Smooth muscle cell (in vitro differentiated cells): ENCODE measurements around the gene RUNDC1. TPM values are rescaled to one million over a fixed set of nuclear protein-coding genes. Genes with fewer than 3 reads are reported as not detected.
A peak's percentile ranks its signal among the peaks of the same experiment; 100 is the strongest.
"Not testable (repeated sequence)": the region's sequence is repeated elsewhere in the genome, so short reads cannot be mapped to it uniquely, and the experiment has no call there.

Source experiments
- DNase-seq: peaks from one replicate; lab custom pipeline; 2025; ENCODE audit not compliant: unreplicated experiment; lab: John Stamatoyannopoulos, UW
- H2AFZ ChIP-seq: fragments of 200-600 bp; sonication (generic); 2 replicates; pipeline ENCODE4 v1.6.0; 2016; ENCODE audit warnings: antibody characterized with exemption, low read depth, mild to moderate bottlenecking
- H3F3A ChIP-seq: fragments of 200-600 bp; sonication (generic); 2 replicates; pipeline ENCODE4 v1.6.0; 2017; ENCODE audit warnings: antibody characterized with exemption, low read depth
- H3K27ac ChIP-seq: fragments of 200-600 bp; sonication (generic); 2 replicates; pipeline ENCODE4 v1.5.1; 2016; ENCODE audit warnings: low read depth, mild to moderate bottlenecking
- H3K27me3 ChIP-seq: fragments of 200-600 bp; sonication (generic); 2 replicates; pipeline ENCODE4 v1.6.1; 2016; ENCODE audit warnings: low read depth, mild to moderate bottlenecking
- H3K36me3 ChIP-seq: fragments of 200-600 bp; sonication (generic); 2 replicates; pipeline ENCODE4 v1.5.1; 2016; ENCODE audit warnings: low read depth
- H3K4me1 ChIP-seq: fragments of 200-600 bp; sonication (generic); 2 replicates; pipeline ENCODE4 v1.5.1; 2016; ENCODE audit warnings: low read depth
- H3K4me2 ChIP-seq: fragments of 200-600 bp; sonication (generic); 2 replicates; pipeline ENCODE4 v1.6.0; 2016; ENCODE audit warnings: mild to moderate bottlenecking
- H3K4me3 ChIP-seq: fragments of 200-600 bp; sonication (generic); 2 replicates; pipeline ENCODE4 v1.5.1; 2016; ENCODE audit warnings: mild to moderate bottlenecking
- H3K79me2 ChIP-seq: fragments of 200-600 bp; sonication (generic); 2 replicates; pipeline ENCODE4 v1.6.0; 2016; ENCODE audit warnings: low read depth, mild to moderate bottlenecking
- H3K9ac ChIP-seq: fragments of 200-600 bp; sonication (generic); 2 replicates; pipeline ENCODE4 v1.6.0; 2016; ENCODE audit warnings: low read depth
- H3K9me3 ChIP-seq: fragments of 200-600 bp; sonication (generic); replicated peaks from 2 replicates; pipeline ENCODE4 v1.5.1; 2016; ENCODE audit warnings: low read depth
- H4K20me1 ChIP-seq: fragments of 200-600 bp; sonication (generic); 2 replicates; pipeline ENCODE4 v1.6.0; 2016; ENCODE audit warnings: low read depth
- CTCF ChIP-seq: fragments of 200-600 bp; sonication (generic); IDR thresholded peaks from 2 replicates; pipeline ENCODE4 v1.5.1; 2017; ENCODE audit warnings: borderline replicate concordance, mild to moderate bottlenecking, antibody characterized with exemption; ENCODE audit not compliant: insufficient read depth, poor library complexity, severe bottlenecking
- WGBS: methylation state at CpG from one replicate; pipeline ENCODE4 v1.1.7; 2016; ENCODE audit warnings: low lambda C conversion rate; 5-methylcytosine and 5-hydroxymethylcytosine counted together
- polyA plus RNA-seq: library from polyadenylated mRNA; unstranded; fragments of >200 nt; fragmentation: Nextera tagmentation; extraction: Ambion mirVana; gene quantifications from 2 replicates; pipeline ENCODE4 v1.2.1, GENCODE V29; 2016
- total RNA-seq: library from RNA; depleted of rRNA; stranded (reverse); fragments of >200 nt; gene quantifications from 2 replicates; pipeline ENCODE4 v1.2.3, GENCODE V29; 2014

Gene RUNDC1
- total and polyA plus RNA-seq, 2 experiments from 2014 or later = 9.3 to 15.7 TPM

GRCh38 chr17:42997390-42997983 is 17.1 kb downstream of the RUNDC1 start:
- no peak for TF ChIP-seq CTCF
- Histone ChIP-seq H4K20me1 (peaks cover 39% of the 10 kb centered on the region), H3K9me3 (no peaks in the 10 kb centered on the region), H3K79me2 (peaks cover 32% of the 10 kb centered on the region), H2AFZ (peak overlapping the region; percentile 46), H3K36me3 (no peaks in the 10 kb centered on the region), H3K27ac (peak overlapping the region; percentile 48), H3K9ac (peak overlapping the region; percentile 43), H3K4me3 (peak overlapping the region; percentile 41), H3K4me1 (peaks cover 11% of the 10 kb centered on the region), H3K27me3 (no peaks in the 10 kb centered on the region), H3K4me2 (peak overlapping the region; percentile 82), H3F3A (peaks cover 29% of the 10 kb centered on the region)
- 35% methylated on average over 5 of the region's 5 CpGs for WGBS
- no peak for DNase-seq

GRCh38 chr17:42997984-42998938 is 17.9 kb downstream of the RUNDC1 start, which contains the start of gene RPL27:
Gene RPL27, plus strand, starts transcription at chr17:42998419. Its CDS starts 332 bp downstream, at chr17:42998751.
- peak within 1 kb of the TSS; percentile 99 for H3K4me2 ChIP-seq
- TF ChIP-seq CTCF = peak; percentile 67
- peak within 1 kb of the TSS; percentile 96 for H3K27ac ChIP-seq
- peak within 1 kb of the TSS; percentile 86 for H3K4me3 ChIP-seq
- no peaks in the 10 kb centered on the region for H3K27me3 ChIP-seq
- peak within 1 kb of the TSS; percentile 97 for H3K9ac ChIP-seq
- peaks cover 31% of the 10 kb centered on the region for H3F3A ChIP-seq
- H4K20me1 ChIP-seq = peaks cover 40% of the 10 kb centered on the region
- peak within 1 kb of the TSS; percentile 74 for H2AFZ ChIP-seq
- peak; percentile 75 for DNase-seq
- H3K4me1 ChIP-seq = peaks cover 11% of the 10 kb centered on the region
- no peaks in the 10 kb centered on the region for H3K9me3 ChIP-seq
- H3K36me3 ChIP-seq = no peaks in the 10 kb centered on the region
- WGBS = 1% methylated on average over 49 of the region's 49 CpGs
- peaks cover 32% of the 10 kb centered on the region for H3K79me2 ChIP-seq

GRCh38 chr17:42999003-42999525 is 18.7 kb downstream of the RUNDC1 start:
- H3K79me2 ChIP-seq = peaks cover 32% of the 10 kb centered on the region
- H3K4me2 ChIP-seq = peak overlapping the region; percentile 99
- peaks cover 44% of the 10 kb centered on the region for H4K20me1 ChIP-seq
- H3F3A ChIP-seq = peaks cover 38% of the 10 kb centered on the region
- WGBS = 13% methylated on average over 10 of the region's 10 CpGs
- TF ChIP-seq CTCF = no peak
- H3K4me1 ChIP-seq = peaks cover 11% of the 10 kb centered on the region
- H3K27ac ChIP-seq = peak overlapping the region; percentile 96
- DNase-seq = no peak
- peak overlapping the region; percentile 86 for H3K4me3 ChIP-seq
- H3K27me3 ChIP-seq = no peaks in the 10 kb centered on the region
- no peaks in the 10 kb centered on the region for H3K36me3 ChIP-seq
- H3K9ac ChIP-seq = peak overlapping the region; percentile 97
- H2AFZ ChIP-seq = no peak overlapping the region
- H3K9me3 ChIP-seq = no peaks in the 10 kb centered on the region

GRCh38 chr17:43000894-43001293 is 20.5 kb downstream of the RUNDC1 start:
- H3K36me3 ChIP-seq, H2AFZ ChIP-seq, H3K27ac ChIP-seq, DNase-seq, H3K4me2 ChIP-seq, H3K9me3 ChIP-seq, H3K27me3 ChIP-seq, H3K4me3 ChIP-seq: not testable (repeated sequence)
- peak overlapping the region; percentile 36 for H3K9ac ChIP-seq
- 99% methylated on average over 13 of the region's 13 CpGs for WGBS
- H3K79me2 ChIP-seq = peaks cover 32% of the 10 kb centered on the region
- peaks cover 44% of the 10 kb centered on the region for H4K20me1 ChIP-seq
- H3F3A ChIP-seq = peaks cover 37% of the 10 kb centered on the region
- H3K4me1 ChIP-seq = peaks cover 11% of the 10 kb centered on the region
